Measurements from ENCODE around the gene SULT1C2. TPM values are rescaled to one million over a fixed set of nuclear protein-coding genes. Genes with fewer than 3 reads are reported as not detected.

SULT1C2 gene
- total RNA-seq, 1 donor from 2014 or later = 0.23 TPM

DNA sequence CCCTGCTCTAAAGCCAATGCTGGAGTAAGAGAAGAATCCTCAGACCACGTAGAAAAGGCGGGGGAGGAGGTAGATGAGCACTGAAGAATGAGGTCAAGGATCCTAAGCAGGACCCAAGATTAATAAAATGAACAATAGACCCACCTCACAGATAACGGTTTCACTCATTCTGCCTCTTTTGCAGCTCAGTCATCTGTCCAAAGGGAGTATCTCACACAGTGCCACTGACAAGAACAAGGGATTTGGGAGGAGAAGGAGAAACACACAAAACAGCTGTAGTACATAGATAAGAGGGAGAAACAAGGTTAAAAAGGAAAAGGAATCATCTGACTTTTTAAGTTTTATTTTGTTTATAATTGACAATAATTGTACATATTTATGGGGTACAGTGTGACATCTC, 58.1 kb downstream of the SULT1C2 start:
- DNase-seq (ENCODE audit: low read depth) = no peak
- Histone ChIP-seq H3K79me2 (ENCODE audit: insufficient read depth, low read length) (no peaks in the 10 kb centered on the region), H4K20me1 (ENCODE audit: insufficient read depth, low read length) (no peaks in the 10 kb centered on the region), H3K4me2 (ENCODE audit: low read length) (no peak overlapping the region), H3K27me3 (ENCODE audit: insufficient read depth, low read length) (peaks cover 8% of the 10 kb centered on the region), H2AFZ (ENCODE audit: low read depth, low read length) (no peak overlapping the region), H3K27ac (ENCODE audit: low read depth, low read length) (no peak overlapping the region), H3K36me3 (ENCODE audit: insufficient read depth, low read length) (no peaks in the 10 kb centered on the region), H3K4me3 (ENCODE audit: insufficient read depth, low read depth, low read length) (no peak overlapping the region), H3K4me1 (ENCODE audit: insufficient read depth, low read length) (no peaks in the 10 kb centered on the region), H3K9me3 (ENCODE audit: insufficient read depth, low read depth, low read length) (no peaks in the 10 kb centered on the region), H3K9ac (ENCODE audit: low read length) (no peak overlapping the region)
- Mint-ChIP-seq H3K27me3 (ENCODE audit: low read depth, unreplicated experiment) (peaks cover 4% of the 10 kb centered on the region), H3K36me3 (ENCODE audit: low read depth, unreplicated experiment) (no peaks in the 10 kb centered on the region), H3K4me3 (ENCODE audit: unreplicated experiment) (no peak overlapping the region), H3K9me3 (ENCODE audit: unreplicated experiment) (peaks cover 7% of the 10 kb centered on the region), H3K27ac (ENCODE audit: unreplicated experiment) (no peak overlapping the region), H3K4me1 (ENCODE audit: low read depth, unreplicated experiment) (peaks cover under 1% of the 10 kb centered on the region)
- no peak for FAIRE-seq
- TF ChIP-seq CTCF (IDR thresholded peaks at IDR 0.05; ENCODE audit: insufficient read depth, low read depth, low read length) (no peak), EZH2 (IDR thresholded peaks at IDR 0.05; ENCODE audit: insufficient read depth, low read length) (no peak)

GRCh38 chr2:108347786-108348185, 59.1 kb downstream of the SULT1C2 start:
- Histone ChIP-seq H4K20me1 (ENCODE audit: insufficient read depth, low read length) (no peaks in the 10 kb centered on the region), H3K4me3 (ENCODE audit: insufficient read depth, low read depth, low read length) (no peak overlapping the region), H3K79me2 (ENCODE audit: insufficient read depth, low read length) (no peaks in the 10 kb centered on the region), H3K9me3 (ENCODE audit: insufficient read depth, low read depth, low read length) (no peaks in the 10 kb centered on the region), H3K4me1 (ENCODE audit: insufficient read depth, low read length) (no peaks in the 10 kb centered on the region), H2AFZ (ENCODE audit: low read depth, low read length) (no peak overlapping the region), H3K4me2 (ENCODE audit: low read length) (no peak overlapping the region), H3K36me3 (ENCODE audit: insufficient read depth, low read length) (no peaks in the 10 kb centered on the region), H3K27me3 (ENCODE audit: insufficient read depth, low read length) (peaks cover 8% of the 10 kb centered on the region), H3K9ac (ENCODE audit: low read length) (no peak overlapping the region), H3K27ac (ENCODE audit: low read depth, low read length) (no peak overlapping the region)
- FAIRE-seq = no peak
- Mint-ChIP-seq H3K27ac (ENCODE audit: unreplicated experiment) (no peak overlapping the region), H3K9me3 (ENCODE audit: unreplicated experiment) (peaks cover 3% of the 10 kb centered on the region), H3K36me3 (ENCODE audit: low read depth, unreplicated experiment) (no peaks in the 10 kb centered on the region), H3K4me1 (ENCODE audit: low read depth, unreplicated experiment) (peaks cover 5% of the 10 kb centered on the region), H3K27me3 (ENCODE audit: low read depth, unreplicated experiment) (peaks cover 4% of the 10 kb centered on the region), H3K4me3 (ENCODE audit: unreplicated experiment) (no peak overlapping the region)
- DNase-seq (ENCODE audit: low read depth) = no peak
- TF ChIP-seq EZH2 (IDR thresholded peaks at IDR 0.05; ENCODE audit: insufficient read depth, low read length) = no peak
- TF ChIP-seq CTCF (IDR thresholded peaks at IDR 0.05; ENCODE audit: insufficient read depth, low read depth, low read length) = no peak

GRCh38 chr2:108348816-108349570, 60.3 kb downstream of the SULT1C2 start:
- Histone ChIP-seq H4K20me1 (ENCODE audit: insufficient read depth, low read length) (no peaks in the 10 kb centered on the region), H3K4me1 (ENCODE audit: insufficient read depth, low read length) (no peaks in the 10 kb centered on the region), H3K27me3 (ENCODE audit: insufficient read depth, low read length) (peaks cover 8% of the 10 kb centered on the region), H3K9ac (ENCODE audit: low read length) (no peak overlapping the region), H3K9me3 (ENCODE audit: insufficient read depth, low read depth, low read length) (no peaks in the 10 kb centered on the region), H3K27ac (ENCODE audit: low read depth, low read length) (no peak overlapping the region), H3K4me3 (ENCODE audit: insufficient read depth, low read depth, low read length) (no peak overlapping the region), H3K36me3 (ENCODE audit: insufficient read depth, low read length) (no peaks in the 10 kb centered on the region), H3K79me2 (ENCODE audit: insufficient read depth, low read length) (no peaks in the 10 kb centered on the region), H3K4me2 (ENCODE audit: low read length) (no peak overlapping the region), H2AFZ (ENCODE audit: low read depth, low read length) (no peak overlapping the region)
- TF ChIP-seq EZH2 (IDR thresholded peaks at IDR 0.05; ENCODE audit: insufficient read depth, low read length) (no peak), CTCF (IDR thresholded peaks at IDR 0.05; ENCODE audit: insufficient read depth, low read depth, low read length) (no peak)
- Mint-ChIP-seq H3K27ac (ENCODE audit: unreplicated experiment) (no peak overlapping the region), H3K36me3 (ENCODE audit: low read depth, unreplicated experiment) (no peaks in the 10 kb centered on the region), H3K27me3 (ENCODE audit: low read depth, unreplicated experiment) (peaks cover 4% of the 10 kb centered on the region), H3K4me3 (ENCODE audit: unreplicated experiment) (no peak overlapping the region), H3K4me1 (ENCODE audit: low read depth, unreplicated experiment) (peaks cover 5% of the 10 kb centered on the region), H3K9me3 (ENCODE audit: unreplicated experiment) (no peaks in the 10 kb centered on the region)
- FAIRE-seq (no peak), DNase-seq (ENCODE audit: low read depth) (no peak)

All from astrocyte (in vitro differentiated cells and primary cell).